Fibroblast of skin of scalp (primary cell): Measurements from ENCODE around the gene MXRA7.
"Not testable (repeated sequence)": the region's sequence is repeated elsewhere in the genome, so short reads cannot be mapped to it uniquely, and the experiment has no call there.

Experiments used
- DNase-seq: peaks from one replicate; pipeline ENCODE4 v3.0.0-alpha.2; 2013

The MXRA7 gene

DNA sequence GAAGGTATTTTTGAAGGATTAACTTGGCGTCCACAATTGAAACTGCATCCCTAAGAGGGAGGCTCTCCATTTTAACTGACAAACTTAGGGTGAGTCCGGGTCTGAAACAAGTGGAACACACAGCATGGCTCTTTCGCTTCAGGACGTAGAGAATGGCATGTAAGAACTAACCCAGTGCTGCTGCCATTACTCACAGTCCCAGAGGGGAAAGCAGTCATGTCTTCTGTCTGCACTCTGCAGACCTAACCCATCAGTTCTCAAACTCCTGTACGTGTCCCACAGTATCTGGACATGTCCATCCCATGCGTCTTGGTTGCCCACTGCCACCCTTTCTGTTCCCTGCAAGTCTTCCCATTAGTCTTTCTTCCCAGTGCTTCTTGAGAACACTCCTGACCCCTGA lies 67.8 kb downstream of the MXRA7 start:
- DNase-seq = no peak

DNA sequence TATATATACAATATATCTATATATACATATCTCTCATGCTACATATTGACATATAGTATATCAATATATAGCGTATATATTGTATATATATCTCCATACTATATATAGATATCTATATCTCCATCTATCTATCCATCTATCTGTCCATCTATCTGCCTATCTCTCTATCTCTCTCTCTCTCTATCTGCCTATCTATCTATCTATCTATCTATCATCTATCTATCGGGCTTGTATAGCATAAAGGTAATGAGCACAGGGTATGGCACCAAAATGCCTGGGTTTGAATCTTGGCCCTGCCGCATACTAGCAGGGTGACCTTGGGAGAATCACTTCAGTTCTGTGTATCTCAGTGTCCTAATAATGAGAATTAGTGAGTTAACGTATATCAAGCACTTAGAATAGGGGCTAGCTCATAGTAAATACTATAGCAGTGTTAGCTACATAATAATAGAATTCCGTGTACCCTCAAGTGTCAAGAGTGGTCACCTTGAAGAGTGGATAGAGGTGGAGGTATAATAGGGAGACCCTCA lies 68.7 kb downstream of the MXRA7 start:
- no peak for DNase-seq

DNA sequence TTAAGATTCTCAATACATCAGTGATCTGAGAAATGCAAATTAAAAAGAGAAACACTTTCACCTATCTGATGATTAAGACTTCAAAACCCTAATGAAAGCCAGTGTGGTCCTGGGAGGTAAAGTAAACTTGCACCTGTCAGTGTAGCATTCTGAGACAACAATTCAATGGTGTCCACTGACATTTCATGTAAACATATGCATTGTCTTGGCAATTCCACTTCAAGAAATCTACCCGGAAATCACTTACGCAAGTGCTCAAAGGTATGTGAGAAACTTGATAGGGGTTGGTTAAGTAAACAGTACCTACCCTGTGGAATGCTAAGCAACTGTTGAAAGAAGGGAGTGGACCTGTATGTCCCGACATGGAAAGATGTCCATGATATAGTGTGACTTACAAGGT lies 69.3 kb downstream of the MXRA7 start:
- no peak for DNase-seq

DNA sequence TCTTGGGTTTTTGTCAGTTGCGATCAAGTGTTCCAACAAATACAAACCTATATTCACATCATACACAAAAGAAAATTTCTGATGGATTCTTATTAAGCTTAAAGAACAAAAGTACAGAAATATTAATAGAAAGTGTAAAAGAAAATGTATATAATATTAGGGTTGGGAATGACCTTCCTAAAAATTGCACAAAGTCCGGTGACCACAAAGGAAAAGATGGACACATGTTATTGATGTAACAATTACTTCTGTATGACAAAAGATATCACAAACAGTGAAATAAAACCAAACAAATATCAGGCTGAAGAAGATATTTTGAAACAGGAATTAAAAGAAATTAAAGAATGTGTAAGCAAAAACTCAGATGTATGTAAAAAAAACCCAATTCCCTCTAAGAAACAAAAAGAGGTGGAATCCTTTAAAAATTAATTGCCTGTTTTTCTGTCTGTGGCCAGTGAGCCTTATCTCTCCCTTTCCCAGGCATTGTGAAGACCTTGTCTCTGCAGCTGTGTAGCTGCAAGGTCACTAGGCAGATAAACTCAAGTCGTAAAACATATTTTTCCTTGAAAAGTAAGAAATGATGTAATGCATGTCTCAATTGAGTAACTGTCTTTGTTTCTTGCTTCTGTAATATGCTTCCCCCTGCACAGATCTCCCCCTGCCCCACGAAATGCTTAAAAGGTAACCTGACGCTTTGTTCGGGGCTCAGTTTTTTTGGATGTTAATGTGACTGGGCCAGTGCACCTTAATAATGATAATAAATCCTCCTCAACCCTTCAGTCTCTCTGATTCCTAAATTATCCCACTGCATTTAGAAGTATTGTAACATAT lies 70.0 kb downstream of the MXRA7 start:
- no peak for DNase-seq

DNA sequence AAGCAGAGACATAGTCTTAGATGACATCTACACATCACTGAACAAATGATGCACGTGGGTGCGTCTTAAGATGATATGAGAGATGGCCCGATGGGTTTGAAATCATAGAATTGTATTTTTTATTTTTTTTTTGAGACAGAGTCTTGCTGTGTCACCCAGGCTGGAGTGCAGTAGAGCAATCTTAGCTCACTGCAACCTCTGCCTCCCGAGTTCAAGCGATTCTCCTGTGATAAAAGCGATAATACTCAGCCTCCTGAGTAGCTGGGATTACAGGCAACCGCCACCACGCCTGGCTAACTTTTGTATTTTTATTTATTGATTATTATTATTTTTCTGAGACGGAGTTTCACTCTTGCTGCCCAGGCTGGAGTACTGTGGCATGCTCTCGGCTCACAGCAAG lies 72.5 kb downstream of the MXRA7 start:
- DNase-seq = no peak

DNA sequence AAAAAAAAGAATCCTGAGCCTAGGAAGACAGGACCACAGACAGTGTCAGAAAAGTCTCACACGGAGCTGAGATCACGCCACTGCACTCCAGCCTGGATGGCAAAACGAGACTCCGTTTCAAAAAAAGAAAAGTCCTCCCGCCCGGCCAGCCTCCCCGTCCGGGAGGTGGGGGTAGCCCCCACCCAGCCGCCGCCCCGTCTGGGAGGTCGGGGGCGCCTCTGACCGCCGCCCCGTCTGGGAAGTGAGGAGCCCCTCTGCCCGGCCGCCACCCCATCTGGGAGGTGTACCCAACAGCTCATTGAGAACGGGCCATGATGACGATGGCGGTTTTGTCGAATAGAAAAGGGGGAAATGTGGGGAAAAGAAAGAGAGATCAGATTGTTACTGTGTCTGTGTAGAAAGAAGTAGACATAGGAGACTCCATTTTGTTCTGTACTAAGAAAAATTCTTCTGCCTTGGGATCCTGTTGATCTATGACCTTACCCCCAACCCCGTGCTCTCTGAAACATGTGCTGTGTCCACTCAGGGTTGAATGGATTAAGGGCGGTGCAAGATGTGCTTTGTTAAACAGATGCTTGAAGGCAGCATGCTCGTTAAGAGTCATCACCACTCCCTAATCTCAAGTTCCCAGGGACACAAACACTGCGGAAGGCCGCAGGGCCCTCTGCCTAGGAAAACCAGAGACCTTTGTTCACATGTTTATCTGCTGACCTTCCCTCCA lies 74.1 kb downstream of the MXRA7 start:
- not testable (repeated sequence) for DNase-seq

DNA sequence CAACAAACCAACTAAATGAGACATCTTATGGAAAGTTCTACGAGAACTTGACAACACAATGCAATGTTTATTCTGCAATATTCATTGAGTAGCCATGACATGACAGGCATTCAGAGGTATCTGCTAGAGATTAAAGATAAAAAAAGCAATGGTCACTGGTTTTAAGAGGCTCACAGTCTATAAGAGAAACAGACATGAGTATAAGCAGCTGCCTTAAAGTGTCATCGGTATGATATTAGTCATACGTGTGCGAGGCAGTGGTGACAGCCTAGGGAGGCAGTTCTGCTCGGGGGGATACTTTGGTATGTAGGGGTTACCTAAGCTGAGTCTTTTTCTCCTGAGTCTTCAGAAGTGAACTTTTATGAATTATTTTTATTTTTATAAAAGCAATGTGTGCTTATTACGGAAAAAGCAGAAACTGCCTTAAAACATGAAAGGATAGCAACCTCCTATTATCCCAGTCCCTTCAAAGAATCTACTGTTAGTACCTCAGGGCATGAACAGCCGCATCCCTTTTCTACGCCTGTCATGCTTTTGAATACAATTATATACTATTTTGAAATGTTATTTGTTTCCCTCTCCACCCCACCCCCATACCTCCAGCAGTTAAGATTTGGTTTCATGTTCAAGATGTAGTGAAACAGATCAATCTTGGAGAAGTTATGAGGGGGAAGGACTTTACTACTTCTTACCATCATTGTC lies 75.0 kb downstream of the MXRA7 start:
- peak; percentile 29 for DNase-seq

DNA sequence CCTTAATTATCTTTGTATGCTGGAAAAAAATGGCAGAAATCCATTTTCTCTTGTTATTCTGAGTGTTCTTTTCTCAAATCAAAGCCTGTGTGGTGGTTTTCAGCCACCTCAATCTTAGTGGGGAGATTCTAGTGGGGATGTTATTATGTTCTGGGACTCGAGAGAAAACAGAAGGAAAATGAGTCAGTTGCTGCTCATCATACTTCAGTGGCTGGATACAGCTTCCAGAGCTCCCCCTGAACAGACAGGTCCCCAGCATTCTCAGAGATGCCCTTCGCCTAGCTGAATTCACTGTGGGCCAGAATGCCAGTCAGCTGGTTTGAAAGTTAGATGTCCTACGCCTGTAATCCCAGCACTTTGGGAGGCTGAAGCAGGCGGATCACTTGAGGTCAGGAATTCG lies 75.7 kb downstream of the MXRA7 start:
- no peak for DNase-seq

DNA sequence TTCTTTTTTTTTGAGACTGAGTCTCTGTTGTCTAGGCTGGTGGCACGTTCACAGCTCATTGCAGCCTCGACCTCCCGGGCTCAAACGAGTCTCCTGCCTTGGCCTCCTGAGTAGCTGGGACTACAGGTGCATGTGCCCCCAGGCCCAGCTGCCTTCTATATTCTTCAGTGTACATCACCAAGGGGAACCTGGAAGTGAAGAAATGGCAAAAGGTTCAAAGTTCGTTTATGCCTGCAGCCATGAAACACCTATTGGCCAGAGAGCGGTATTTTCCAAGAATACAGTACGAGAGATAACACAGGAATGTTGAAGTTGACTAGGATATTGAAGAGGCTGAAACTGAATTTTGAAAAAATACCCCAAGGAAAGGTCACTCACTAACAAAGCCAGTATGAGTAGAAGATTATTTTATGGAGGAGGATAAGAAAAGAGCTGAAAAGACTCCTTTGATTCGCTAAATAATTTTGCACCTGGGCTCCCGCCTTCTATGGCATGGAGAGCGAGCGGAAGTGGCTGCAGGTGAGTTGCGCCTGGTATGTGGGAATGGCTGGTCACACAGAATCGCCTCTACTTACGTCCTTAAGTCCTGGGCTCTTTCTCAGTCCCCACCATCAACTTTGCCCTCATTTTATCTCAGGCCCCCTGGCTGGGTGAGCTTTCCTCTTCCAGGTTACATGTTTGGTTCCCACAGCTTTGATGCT lies 77.0 kb downstream of the MXRA7 start:
- no peak for DNase-seq

DNA sequence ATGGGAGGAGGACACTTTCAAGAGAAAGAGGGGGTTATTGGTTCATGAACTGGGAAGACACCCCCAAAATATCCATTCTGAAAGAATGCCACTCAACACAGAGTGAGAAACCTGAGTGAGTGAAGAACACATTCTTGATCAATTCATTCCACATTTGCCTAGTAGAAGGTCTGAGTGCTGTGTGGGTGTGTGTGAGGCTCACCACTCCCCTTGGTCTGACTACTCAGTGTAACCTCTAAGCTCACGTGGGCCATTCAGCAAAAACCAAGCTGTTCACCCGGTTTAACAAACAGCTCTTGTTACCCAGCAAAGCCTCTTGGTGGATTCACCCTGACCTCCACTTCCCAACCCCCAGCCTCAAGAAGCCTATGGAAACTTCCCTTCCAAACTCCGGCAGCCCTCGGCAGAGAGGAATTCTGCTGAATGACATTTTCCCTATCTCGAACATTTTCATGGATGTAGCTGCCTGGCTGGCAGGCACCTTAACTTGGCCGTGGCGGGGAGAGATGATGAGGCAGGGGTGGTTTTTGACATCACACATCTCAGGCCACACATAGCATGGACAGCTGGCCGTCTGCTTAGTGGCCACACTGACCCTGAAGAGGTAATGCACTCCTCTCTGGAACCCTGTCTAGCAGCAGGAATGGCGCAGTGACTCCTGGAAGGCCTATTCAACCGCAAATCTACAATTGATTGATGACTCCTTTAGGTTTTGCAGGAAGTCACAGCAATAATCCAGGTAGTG lies 78.8 kb downstream of the MXRA7 start:
- no peak for DNase-seq

DNA sequence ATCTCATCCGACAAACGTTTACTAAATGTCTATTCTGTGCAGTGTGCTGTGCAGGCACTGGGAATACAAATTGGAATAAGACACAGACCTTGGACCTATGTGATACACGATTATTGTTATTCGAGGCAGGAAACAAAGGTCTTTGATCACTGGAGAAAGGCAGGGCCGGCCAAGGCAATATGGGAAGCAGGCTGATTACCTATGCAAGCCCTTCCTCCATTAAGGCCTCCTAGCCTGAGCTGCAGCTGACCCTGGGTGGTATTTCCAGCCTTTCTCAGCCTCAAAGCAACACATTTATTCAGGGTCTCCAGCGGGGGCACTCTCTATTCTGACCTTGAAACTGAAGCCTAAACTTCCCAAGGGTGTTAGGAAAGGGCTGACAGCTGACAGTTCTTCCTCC lies 80.6 kb downstream of the MXRA7 start:
- no peak for DNase-seq
